ENCODE results near the gene MEG3.

Gene MEG3

DNA sequence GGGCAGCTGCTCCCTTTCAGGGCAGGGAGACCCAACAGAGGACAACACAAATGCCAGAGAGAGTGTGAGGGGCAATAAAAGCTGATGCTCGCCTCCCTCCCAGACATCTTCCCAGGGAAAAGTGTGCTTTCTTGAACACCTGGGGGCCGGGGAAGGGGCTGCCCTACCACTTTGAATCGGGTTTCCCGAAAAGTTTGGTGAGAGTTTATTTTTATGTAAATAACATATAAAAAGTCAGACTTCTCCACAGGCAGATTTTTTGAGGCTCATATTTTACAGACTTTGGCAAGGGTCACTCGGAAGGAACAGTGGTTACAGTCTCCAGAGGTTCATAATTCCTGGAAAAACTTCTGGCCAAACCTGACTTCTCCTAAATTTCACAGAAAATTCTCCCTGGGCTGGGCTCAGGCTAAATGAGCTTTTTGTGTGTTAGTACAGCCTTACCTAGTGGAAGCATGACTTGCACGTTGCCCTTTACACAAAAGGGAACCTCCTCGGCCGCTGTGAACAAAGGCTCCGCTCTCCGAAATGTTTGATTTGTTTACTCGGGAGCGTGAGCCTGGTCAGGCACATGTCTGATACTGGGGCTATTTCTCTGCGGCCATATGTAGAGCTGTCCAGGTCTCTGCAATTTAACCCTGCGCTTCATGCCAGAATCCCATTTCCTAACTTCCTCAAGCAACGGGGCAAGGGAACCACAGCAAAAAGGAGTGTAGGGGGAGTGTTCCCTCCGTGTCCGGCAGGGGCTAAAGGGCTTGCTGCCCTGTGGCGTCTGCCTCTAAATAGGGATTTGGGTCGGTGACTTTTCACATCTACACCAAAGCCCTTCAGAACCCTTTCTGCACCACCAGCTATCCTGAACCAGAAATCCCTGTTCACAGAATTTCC lies 74.2 kb downstream of the MEG3 start:
- DNase-seq: peak; percentile 79

DNA sequence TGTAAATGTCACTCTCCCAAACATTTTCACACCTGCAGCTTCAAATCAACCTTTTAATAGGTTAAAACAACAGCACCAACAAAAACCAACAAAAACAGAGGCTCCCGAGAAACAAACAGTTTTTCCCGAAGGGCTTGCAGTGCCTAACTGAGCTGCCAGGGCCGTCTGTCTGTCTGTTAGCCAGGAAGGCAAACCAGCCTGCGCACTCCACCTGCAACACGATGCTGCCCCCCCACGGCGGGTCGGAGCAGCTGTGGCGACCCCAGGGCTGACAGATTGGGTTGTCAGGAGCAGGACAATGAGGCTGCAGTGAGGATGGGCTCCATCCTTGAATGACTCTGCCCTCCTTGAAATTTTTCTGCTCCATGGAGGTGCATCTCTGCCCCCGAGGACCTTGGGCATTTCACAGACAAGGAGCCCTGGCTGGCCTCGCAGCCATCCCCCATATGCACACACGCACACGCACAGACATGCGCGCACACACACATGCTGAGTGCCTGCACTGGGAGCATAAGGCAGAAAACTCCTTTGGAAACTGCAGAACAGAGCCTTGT lies 75.0 kb downstream of the MEG3 start:
- no peak for DNase-seq

DNA sequence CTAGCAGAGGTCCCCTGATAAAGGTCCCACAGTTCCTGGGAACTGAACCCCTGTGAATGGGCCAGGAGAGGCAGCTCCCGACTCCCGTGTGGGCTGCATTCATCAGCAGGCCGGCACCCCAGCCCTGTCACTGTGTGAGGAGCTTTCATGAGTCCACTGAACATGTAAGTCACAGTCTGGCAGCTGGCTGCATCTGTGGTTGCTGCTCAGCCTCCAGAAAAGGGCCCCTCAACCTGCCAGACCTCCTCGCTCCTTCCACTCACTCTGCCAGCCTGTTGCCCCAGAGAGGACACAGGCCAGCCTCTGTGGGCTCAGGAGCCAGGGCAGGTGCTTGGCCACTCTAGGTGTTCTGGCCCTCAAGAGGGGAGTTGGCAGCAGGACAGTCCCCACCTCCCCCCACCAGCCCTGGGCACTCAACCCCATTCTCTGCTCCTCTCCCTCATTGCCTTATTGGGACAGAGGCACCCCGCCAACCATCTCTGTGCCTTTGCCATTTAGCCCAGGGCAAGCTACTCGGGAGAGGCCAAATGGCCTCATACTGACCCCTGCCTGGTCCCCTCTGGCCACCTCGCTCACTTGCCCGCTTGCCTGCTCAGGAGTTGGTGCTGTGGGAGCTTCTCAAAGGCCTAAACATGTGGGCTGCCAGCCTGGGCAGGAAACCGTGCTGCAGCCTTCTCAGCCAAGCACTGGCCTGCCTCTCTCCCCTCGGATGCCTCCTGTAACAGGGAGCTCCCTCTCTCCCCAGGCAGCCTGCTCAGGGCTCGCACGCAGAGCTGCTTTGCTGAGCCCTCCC lies 75.7 kb downstream of the MEG3 start:
- DNase-seq: no peak

DNA sequence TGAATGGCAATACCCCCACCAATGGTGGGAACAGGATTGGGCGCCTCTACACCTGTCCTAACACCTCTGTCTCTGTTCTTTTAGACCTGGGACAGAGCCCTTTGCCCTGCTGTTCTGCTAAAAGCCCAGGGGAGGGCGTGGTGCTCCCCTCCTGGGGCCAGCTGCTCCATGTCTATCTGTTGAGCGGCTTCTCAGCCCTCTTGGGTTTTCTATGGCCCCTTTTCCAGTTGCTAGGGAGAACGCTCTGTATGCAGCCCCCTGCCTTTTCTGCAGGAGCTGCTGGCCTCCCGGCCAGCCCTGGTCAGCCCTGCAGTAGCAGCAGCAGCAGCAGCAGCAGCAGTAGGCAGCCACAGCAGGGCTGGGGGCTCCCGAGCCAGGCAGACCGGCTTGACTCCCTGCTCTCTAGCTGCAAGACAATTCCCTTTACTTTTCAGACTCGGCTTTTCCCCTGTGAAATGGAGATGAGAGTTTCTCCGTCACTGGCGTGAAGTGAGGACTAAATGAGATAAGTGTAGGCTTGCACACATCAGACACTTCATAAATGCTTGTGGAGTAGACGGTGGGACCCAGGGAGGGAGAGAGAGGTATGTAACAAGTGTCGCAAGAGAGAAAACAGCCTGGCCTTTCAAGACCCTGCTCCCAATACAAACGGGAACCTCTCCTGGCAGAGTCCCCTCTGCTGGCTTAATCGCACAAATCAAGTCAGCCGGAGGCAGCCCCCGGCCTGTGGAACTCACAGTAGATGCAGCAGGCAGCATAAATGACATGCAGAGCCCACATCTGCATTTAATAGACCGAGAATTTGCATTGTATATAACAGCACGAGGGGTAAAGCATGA lies 76.6 kb downstream of the MEG3 start:
- no peak for DNase-seq

DNA sequence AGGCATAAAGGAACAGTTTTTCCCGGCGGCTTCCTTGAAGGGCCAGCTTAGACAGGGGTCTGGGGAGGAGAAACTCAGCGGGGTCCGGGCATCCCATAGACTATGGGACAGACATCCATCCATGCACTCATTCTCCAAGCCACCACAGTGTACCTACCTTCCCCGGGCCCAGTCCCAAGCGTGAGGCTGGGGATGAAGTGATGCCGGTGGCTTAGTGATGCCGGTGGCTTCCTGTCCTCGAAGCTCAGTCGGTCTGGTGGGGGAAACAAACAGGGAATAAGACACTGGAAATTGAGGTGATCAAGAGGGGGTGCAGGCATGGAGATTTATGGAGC lies 77.2 kb downstream of the MEG3 start:
- DNase-seq: no peak

DNA sequence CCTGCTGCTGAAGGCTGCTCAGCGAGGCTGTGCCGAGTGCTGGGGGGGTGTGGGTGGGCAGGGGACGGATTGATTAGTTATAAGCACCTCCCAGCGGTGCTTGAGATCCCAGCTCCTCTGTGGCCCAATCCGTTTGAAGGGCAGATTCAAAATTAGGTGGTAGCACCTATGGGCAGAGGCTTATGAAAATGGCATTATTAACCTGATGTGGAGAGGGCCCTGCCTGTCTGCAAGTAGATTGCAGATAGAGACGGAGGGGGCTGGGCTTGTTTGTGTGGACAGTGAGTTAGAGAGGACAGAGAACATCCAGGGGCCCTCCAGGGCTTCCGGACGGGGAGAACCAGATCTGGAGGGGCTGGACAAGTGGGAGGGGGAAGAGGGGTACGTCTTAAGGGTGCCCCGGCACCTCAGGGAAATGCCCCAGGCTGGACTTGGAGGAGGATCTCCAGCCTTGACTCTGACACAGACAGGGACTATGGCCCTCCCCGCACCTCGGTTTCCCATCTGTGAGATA lies 77.8 kb downstream of the MEG3 start, which contains the start of gene RTL1:
TSS of gene RTL1 (minus strand) at position 51 of the 514 bp plus-strand sequence. CDS start 18,934 bp downstream, outside the sequence.
- DNase-seq: no peak

DNA sequence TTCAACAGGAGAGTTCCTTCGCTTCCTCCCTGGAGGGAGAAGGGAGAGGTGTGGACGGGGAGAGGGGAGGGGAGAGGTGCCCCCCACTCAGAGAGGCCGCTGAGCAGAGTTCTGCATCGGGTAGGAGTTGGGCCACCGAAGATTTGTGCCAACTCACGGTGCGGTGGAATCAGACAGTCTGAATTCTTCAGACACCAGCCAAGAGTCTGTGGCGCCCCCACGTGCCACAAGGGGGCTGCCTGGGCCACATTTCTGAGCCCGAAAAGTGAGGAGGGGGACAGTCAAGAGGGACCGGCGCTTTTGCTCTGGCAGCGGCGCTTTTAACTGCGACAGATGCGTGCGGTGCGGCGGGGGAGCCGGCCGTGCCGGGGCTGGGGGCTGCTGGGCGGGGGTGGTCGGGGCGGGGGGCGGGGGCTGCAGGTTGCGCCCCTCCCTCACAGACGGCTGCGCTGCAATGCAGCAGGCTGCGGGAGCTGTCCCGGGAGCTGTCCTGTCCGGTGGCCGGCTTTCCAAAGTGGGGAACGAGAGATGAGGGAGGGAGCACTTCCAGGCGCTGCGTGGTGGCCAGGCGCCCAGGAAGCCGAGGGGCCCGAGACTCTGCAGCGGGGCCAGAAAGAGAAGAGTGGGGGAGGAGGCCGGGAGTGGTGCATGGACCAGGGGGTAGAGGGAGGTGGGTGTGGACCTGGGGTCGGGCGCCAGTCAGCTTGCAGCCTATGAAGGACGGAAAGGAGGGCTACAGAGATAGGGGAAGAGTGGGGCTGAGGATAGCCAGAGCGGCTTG lies 78.6 kb downstream of the MEG3 start:
- no peak for DNase-seq

DNA sequence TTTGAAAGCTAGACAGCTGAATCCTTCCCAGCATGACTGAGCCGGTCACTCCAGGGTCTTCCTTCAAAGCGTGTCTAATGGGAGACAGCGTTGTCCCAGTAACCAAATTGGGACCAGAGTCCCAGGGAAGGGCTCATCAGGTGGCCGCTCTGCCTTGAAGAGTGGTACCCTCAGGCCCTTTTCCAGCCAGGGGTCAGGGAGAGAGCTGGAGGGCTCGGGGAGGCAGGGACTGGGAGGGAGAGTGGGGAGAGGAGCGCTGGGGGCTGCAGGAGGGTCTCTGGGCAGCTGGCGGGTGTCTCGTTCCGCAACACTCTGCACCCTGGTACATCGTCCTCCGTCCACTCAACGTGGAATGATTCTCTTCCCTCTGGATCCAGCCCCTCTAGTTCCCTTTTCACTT lies 79.2 kb downstream of the MEG3 start:
- no peak for DNase-seq

DNA sequence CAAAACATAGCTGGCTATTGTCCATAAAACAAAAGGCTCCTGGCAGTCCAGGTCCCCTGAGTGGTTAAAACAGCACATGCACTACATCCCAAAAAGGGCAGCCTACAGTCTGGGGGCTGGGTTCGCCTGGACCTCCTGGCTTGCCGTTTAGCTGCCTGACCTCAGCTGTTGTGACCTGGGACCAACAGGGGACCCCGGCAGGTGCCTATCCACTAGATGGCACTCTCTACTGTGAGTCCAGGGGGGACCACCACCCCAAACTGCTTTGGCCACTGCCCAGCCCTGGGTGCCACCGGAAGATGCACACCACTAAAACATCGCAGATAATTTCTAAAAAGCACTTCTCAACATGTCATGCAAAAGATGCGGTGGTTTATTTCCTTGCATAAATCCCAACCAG lies 80.5 kb downstream of the MEG3 start:
- no peak for DNase-seq

DNA sequence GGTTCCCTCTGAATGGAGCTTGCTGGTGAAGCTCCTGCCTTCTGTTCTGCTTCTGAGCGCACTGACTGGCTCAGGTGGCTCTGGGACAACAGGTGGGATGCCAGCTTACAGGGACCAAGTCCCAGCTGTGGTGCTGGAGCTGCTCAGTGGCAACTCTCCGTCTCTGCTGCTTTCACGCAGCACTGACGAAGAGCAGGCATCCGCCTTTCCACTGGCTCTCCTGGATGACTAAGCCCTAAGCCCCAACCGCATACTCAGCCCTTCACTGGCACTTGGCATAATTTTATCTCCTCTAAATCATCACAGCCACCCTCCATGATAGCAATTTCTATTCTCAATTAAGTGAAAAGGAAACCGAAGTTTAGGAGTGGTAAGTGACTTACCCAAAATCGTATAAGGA lies 81.3 kb downstream of the MEG3 start:
- no peak for DNase-seq

DNA sequence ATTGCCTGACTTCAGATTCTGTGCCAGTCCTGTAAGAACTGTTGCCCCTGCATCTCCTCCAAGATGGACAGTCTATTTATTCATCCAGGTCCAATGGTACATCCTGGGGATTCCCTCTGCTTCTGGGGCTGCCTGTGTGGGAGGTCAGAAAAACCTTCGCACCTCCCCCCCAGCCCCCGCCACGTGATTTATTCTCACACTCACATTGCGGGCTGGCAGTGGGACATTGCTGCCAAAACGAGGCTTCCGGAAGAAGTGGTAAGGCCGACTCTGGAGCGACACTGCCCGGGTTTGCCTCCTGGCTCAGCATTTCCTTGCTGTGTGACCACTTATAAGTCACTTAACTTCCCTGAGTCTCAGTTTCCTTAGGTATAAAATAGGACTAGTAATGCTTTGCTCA lies 83.5 kb downstream of the MEG3 start:
- DNase-seq: no peak
